Right atrium auricular region (tissue), 2 donors: Measurements from ENCODE around the gene ARHGEF28. TPM values are rescaled to one million over a fixed set of nuclear protein-coding genes. Genes with fewer than 3 reads are reported as not detected.

Experiments
- DNase-seq: peaks from one replicate; pipeline ENCODE4 v3.0.0-alpha.2; 2019; ENCODE audit warnings: low spot score
- H3K27ac ChIP-seq, 2 donors: fragments of 200-600 bp; sonication (generic); 1 replicate in 1 of 2; 2 replicates in 1 of 2; pipeline ENCODE4 v1.5.1; 2016 to 2019
- H3K27me3 ChIP-seq, 2 donors: fragments of 200-600 bp; sonication (generic); one replicate each; pipeline versions ENCODE4 v1.5.1 to v1.6.0; 2017 to 2019
- H3K36me3 ChIP-seq: fragments of 200-600 bp; sonication (generic); one replicate; pipeline ENCODE4 v1.5.1; 2016
- H3K4me1 ChIP-seq, 2 donors: fragments of 200-600 bp; sonication (generic); one replicate each; pipeline versions ENCODE4 v1.5.1 to v1.6.0; 2017 to 2019
- H3K4me3 ChIP-seq, 2 donors: fragments of 200-600 bp; sonication (generic); 1 replicate in 1 of 2; 2 replicates in 1 of 2; pipeline ENCODE4 v1.5.1; 2017 to 2019; ENCODE audit warnings: mild to moderate bottlenecking in 1 of 2, moderate library complexity in 1 of 2
- H3K9me3 ChIP-seq, 2 donors: fragments of 200-600 bp; sonication (generic); one replicate each; pipeline ENCODE4 v1.5.1; 2019
- CTCF ChIP-seq, 2 donors: fragments of 200-600 bp; sonication (generic); IDR thresholded peaks; one replicate each; pipeline ENCODE4 v1.5.1; 2019; ENCODE audit warnings: antibody characterized with exemption in 2 of 2
- total RNA-seq, 2 donors: library from RNA; depleted of rRNA; stranded (reverse); fragments of >200 nt; gene quantifications; one replicate each; pipeline ENCODE4 v1.1.0, GENCODE V29; 2016

The ARHGEF28 gene
- total RNA-seq, 2 donors from 2014 or later, result 1.0 to 2.9 TPM

DNA sequence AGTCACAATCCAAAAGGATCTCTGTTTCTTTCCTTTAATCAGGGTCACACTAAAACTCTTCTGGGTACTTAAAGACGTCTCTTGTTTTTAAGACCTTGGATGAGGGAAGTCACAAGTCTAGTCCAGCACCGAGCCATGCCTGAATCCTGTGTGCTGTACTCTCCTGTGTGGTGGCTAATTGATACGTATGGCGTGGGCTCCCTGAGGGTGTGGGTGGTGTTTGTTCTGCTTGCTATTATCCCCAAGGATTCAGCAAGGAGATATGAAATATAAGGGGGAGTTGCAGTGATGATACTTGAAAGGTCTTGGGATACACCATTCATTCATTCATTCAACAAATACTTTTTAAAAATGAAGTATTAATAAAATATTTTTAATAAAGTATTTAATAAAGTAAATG, 128.3 kb downstream of the ARHGEF28 start:
- no peak for DNase-seq
- Histone ChIP-seq H3K9me3 (no peaks in the 10 kb centered on the region), H3K4me3 (no peak overlapping the region), H3K4me1 (peaks cover 0 to 4% of the 10 kb centered on the region in 2 donors), H3K27me3 (no peaks in the 10 kb centered on the region), H3K27ac (no peak overlapping the region), H3K36me3 (no peaks in the 10 kb centered on the region)
- TF ChIP-seq CTCF (IDR thresholded peaks at IDR 0.05), result no peak

DNA sequence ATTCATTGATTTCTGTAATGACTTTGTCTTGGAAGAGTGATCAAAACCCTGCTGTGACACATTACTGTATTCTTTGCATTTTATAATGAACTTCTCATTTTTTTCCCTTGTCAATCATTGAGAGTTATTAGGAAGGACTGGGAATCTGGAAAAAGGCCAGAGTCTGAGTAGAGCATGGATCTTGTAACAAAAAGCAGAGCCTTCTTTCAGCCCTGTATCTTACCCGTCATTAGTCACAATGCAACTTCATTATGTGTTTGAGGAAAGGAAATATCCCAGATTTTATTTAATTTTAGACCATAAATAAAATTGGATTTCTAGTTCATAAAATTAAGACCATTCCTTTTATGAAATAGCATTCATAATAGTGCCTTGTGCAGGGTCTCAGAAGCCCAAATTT, 131.4 kb downstream of the ARHGEF28 start:
- TF ChIP-seq CTCF (IDR thresholded peaks at IDR 0.05), result no peak
- Histone ChIP-seq H3K27ac (no peak overlapping the region), H3K4me3 (no peak overlapping the region)

GRCh38 chr5:73759771-73760170, 133.8 kb downstream of the ARHGEF28 start:
- TF ChIP-seq CTCF (IDR thresholded peaks at IDR 0.05), result no peak
- H3K9me3 ChIP-seq, result no peaks in the 10 kb centered on the region
- H3K36me3 ChIP-seq, result no peaks in the 10 kb centered on the region
- no peak overlapping the region for H3K4me3 ChIP-seq
- H3K27me3 ChIP-seq, result no peaks in the 10 kb centered on the region
- H3K4me1 ChIP-seq, result no peaks in the 10 kb centered on the region
- no peak overlapping the region for H3K27ac ChIP-seq
- DNase-seq, result no peak

More for the DNA sequence above, 131.4 kb downstream of the ARHGEF28 start:
- Histone ChIP-seq H3K4me1 (no peaks in the 10 kb centered on the region), H3K27me3 (no peaks in the 10 kb centered on the region), H3K36me3 (no peaks in the 10 kb centered on the region), H3K9me3 (no peaks in the 10 kb centered on the region)
- DNase-seq, result no peak

DNA sequence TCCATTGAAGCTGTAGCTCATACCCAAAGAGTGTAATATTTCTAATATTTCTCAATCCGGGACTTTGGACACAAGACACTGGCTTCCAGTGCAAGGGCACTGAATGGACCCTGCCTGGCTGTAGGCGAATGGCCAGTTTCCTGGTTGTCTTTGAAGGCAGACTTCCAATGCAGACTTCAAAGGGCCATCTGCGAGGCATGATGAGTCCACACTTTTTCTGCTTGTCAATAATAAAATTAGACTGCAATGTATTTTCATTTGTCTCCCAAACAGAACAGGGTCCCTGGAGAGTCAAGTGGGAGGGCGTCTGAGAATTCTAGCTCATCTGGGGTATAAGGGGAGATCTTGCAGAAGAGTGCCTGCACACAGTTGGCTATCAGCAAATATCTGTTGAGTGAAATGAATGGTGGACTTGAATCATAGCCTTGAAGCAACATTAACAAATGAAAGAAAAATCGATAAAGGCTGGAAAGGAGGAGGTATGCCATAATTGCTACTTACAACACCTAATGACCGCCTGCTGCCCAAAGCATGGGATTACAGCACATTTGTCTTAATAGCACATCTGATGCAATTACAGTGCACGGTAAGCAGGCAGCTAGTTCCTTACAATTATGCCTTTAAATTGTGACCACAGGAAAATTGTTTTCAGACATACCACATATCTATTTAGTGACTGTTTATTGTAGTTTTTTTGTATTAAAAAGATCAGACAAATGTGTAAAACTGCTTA, 137.5 kb downstream of the ARHGEF28 start:
- no peak for DNase-seq
- no peak overlapping the region for H3K27ac ChIP-seq
- H3K9me3 ChIP-seq, result no peaks in the 10 kb centered on the region
- TF ChIP-seq CTCF (IDR thresholded peaks at IDR 0.05), result no peak
- no peaks in the 10 kb centered on the region for H3K36me3 ChIP-seq
- no peaks in the 10 kb centered on the region for H3K4me1 ChIP-seq
- H3K27me3 ChIP-seq, result no peaks in the 10 kb centered on the region
- H3K4me3 ChIP-seq, result no peak overlapping the region

GRCh38 chr5:73764586-73764985, 138.6 kb downstream of the ARHGEF28 start:
- no peaks in the 10 kb centered on the region for H3K36me3 ChIP-seq
- peaks cover 0 to 7% of the 10 kb centered on the region in 2 donors for H3K9me3 ChIP-seq
- TF ChIP-seq CTCF (IDR thresholded peaks at IDR 0.05), result no peak
- H3K27ac ChIP-seq, result no peak overlapping the region
- H3K27me3 ChIP-seq, result no peaks in the 10 kb centered on the region
- DNase-seq, result no peak
- H3K4me3 ChIP-seq, result no peak overlapping the region
- no peaks in the 10 kb centered on the region for H3K4me1 ChIP-seq

GRCh38 chr5:73764996-73765395, 139.0 kb downstream of the ARHGEF28 start:
- Histone ChIP-seq H3K27ac (no peak overlapping the region), H3K36me3 (no peaks in the 10 kb centered on the region), H3K27me3 (no peaks in the 10 kb centered on the region), H3K9me3 (peaks cover 0 to 7% of the 10 kb centered on the region in 2 donors), H3K4me3 (no peak overlapping the region), H3K4me1 (no peaks in the 10 kb centered on the region)
- no peak for DNase-seq
- TF ChIP-seq CTCF (IDR thresholded peaks at IDR 0.05), result no peak
